Cardiac fibroblast (primary cell): ENCODE results near the gene OR51E2.

ENCODE experiments used
- DNase-seq, 2 donors: peaks; one replicate each; pipeline versions ENCODE4 v3.0.0 to v3.0.0-alpha.2; 2010; ENCODE audit warnings: low read depth in 2 of 2
- H3K4me3 ChIP-seq, 2 donors: replicated peaks in 1 of 2; 1 replicate in 1 of 2; 2 replicates in 1 of 2; pipeline ENCODE4 v1.5.1; 2011; ENCODE audit warnings: low read depth in 2 of 2, low read length in 2 of 2, mild to moderate bottlenecking in 2 of 2, moderate library complexity in 1 of 2
- TF ChIP-seq, protein P1 (sequence below): IDR thresholded peaks from one replicate; pipeline ENCODE4 v1.5.1; 2011; ENCODE audit warnings: low read depth, mild to moderate bottlenecking, low read length, inconsistent platforms

The OR51E2 gene

DNA sequence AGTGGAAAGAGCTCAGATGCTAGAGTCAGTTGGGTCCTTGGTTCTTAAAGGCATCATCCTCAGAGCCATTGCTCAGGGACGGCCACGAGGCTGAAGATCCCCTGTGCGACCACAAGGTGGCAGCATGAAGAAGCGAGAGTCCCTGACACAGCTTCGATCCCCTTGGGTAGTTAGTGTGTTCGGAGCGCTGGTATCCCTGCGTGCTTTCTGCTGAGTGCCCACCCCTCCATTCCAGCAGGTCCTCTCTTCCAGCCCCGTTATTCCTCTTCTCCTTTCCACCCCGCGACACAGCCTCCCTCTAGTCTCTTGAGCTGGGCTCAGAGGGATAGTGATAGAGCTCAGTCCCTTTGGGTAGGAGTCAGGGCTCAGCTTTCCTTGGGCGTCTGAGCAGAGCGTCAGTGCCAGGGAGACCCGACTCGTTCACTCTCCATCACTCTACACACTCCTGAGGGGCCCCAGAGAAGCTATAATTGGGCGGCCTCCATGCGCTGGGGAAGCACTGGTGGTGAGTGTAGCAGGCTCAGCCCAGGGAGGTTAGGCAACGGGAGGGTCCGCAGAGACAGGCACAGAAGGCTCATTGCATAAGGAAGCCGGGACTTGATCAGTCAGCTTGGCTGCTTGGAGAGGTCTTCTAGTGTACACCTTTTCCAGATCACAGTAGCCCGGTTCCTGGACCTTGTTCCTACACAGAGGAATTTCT lies 60.5 kb downstream of the OR51E2 start, which contains the start of gene OR51D1:
Gene OR51D1, plus strand, starts transcription at position 516 of the 700 bp plus-strand sequence. CDS start 2,314 bp downstream, outside the sequence.
- DNase-seq = peak; percentile 75 to 77
- H3K4me3 ChIP-seq = no peak within 1 kb of the TSS
- TF ChIP-seq, protein P1, sequence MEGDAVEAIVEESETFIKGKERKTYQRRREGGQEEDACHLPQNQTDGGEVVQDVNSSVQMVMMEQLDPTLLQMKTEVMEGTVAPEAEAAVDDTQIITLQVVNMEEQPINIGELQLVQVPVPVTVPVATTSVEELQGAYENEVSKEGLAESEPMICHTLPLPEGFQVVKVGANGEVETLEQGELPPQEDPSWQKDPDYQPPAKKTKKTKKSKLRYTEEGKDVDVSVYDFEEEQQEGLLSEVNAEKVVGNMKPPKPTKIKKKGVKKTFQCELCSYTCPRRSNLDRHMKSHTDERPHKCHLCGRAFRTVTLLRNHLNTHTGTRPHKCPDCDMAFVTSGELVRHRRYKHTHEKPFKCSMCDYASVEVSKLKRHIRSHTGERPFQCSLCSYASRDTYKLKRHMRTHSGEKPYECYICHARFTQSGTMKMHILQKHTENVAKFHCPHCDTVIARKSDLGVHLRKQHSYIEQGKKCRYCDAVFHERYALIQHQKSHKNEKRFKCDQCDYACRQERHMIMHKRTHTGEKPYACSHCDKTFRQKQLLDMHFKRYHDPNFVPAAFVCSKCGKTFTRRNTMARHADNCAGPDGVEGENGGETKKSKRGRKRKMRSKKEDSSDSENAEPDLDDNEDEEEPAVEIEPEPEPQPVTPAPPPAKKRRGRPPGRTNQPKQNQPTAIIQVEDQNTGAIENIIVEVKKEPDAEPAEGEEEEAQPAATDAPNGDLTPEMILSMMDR = peak; percentile 90

DNA sequence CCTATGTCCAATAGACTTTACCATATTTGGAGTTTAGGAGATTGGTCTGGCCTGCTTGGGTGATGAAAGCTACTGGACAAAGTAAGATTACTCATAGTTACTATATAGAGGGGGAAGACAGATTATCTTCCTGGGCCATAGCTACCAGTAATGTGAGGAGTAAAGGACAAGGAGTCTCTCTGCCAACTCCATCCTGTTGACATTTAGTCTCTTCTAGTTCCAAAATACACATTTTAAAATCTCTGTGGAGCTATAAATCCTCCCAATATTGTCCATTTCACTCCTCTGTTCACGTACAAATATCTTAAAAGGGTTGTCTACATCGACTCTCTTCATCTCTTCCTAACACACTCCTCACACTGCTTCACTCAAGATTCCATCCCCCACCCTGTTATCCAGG lies 61.5 kb downstream of the OR51E2 start:
- TF ChIP-seq, protein P1 = no peak
- no peak overlapping the region for H3K4me3 ChIP-seq
- DNase-seq = no peak
